GM18498 (cell line): ENCODE measurements around the gene SAP30BP.

Experiments
- ATAC-seq: cut with Tn5 transposase; IDR thresholded peaks from one replicate; pipeline ENCODE4 v1.9.1; 2021; ENCODE audit warnings: mild to moderate bottlenecking, moderate library complexity; ENCODE audit not compliant: unreplicated experiment

SAP30BP gene

GRCh38 chr17:75736173-75736835, 69.2 kb downstream of the SAP30BP start:
- no peak for ATAC-seq

GRCh38 chr17:75737133-75737962, 70.2 kb downstream of the SAP30BP start:
- no peak for ATAC-seq

GRCh38 chr17:75738218-75738802, 71.2 kb downstream of the SAP30BP start:
- ATAC-seq, result no peak

- no peak for ATAC-seq
These were observed 72.0 kb downstream of the SAP30BP start for GRCh38 chr17:75739174-75739573.

GRCh38 chr17:75739801-75740200, 72.7 kb downstream of the SAP30BP start:
- ATAC-seq, result no peak

- ATAC-seq, result no peak
These were observed 73.1 kb downstream of the SAP30BP start for GRCh38 chr17:75740215-75740614.

GRCh38 chr17:75740631-75741077, 73.5 kb downstream of the SAP30BP start:
- no peak for ATAC-seq

- ATAC-seq, result no peak
These were observed 75.2 kb downstream of the SAP30BP start for GRCh38 chr17:75742337-75742736.

- ATAC-seq, result no peak
These were observed 76.6 kb downstream of the SAP30BP start for GRCh38 chr17:75743625-75744206.

- ATAC-seq, result no peak
These were observed 81.6 kb downstream of the SAP30BP start for GRCh38 chr17:75748706-75749105.

GRCh38 chr17:75749545-75750389, 82.6 kb downstream of the SAP30BP start:
- no peak for ATAC-seq

- no peak for ATAC-seq
These were observed 83.7 kb downstream of the SAP30BP start for GRCh38 chr17:75750661-75751423.

- ATAC-seq, result no peak
These were observed 84.7 kb downstream of the SAP30BP start for GRCh38 chr17:75751676-75752404.

- no peak for ATAC-seq
These were observed 85.2 kb downstream of the SAP30BP start for GRCh38 chr17:75752405-75752709.

- ATAC-seq, result no peak
These were observed 85.8 kb downstream of the SAP30BP start for GRCh38 chr17:75752802-75753513.

- ATAC-seq, result peak; percentile 60
These were observed 86.6 kb downstream of the SAP30BP start for GRCh38 chr17:75753514-75754377.

GRCh38 chr17:75754378-75755204, 87.5 kb downstream of the SAP30BP start:
- ATAC-seq, result no peak
